GM20000 (cell line): ENCODE measurements around the gene KCNJ1.

Source experiments
- DNase-seq: peaks from one replicate; pipeline ENCODE4 v3.0.0; 2012; ENCODE audit warnings: low spot score
- TF ChIP-seq, protein P1 (sequence below): IDR thresholded peaks from 2 replicates; pipeline ENCODE4 v1.5.1; 2012; ENCODE audit warnings: mild to moderate bottlenecking, control low read depth; ENCODE audit errors: extremely low read depth, missing control alignments

The KCNJ1 gene

GRCh38 chr11:128821556-128821955 lies 45.5 kb downstream of the KCNJ1 start:
- DNase-seq = no peak
- TF ChIP-seq, protein P1, sequence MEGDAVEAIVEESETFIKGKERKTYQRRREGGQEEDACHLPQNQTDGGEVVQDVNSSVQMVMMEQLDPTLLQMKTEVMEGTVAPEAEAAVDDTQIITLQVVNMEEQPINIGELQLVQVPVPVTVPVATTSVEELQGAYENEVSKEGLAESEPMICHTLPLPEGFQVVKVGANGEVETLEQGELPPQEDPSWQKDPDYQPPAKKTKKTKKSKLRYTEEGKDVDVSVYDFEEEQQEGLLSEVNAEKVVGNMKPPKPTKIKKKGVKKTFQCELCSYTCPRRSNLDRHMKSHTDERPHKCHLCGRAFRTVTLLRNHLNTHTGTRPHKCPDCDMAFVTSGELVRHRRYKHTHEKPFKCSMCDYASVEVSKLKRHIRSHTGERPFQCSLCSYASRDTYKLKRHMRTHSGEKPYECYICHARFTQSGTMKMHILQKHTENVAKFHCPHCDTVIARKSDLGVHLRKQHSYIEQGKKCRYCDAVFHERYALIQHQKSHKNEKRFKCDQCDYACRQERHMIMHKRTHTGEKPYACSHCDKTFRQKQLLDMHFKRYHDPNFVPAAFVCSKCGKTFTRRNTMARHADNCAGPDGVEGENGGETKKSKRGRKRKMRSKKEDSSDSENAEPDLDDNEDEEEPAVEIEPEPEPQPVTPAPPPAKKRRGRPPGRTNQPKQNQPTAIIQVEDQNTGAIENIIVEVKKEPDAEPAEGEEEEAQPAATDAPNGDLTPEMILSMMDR = no peak

GRCh38 chr11:128819198-128819597 lies 47.9 kb downstream of the KCNJ1 start:
- no peak for DNase-seq
- TF ChIP-seq, protein P1 = no peak

GRCh38 chr11:128814856-128815705 lies 52.0 kb downstream of the KCNJ1 start:
- TF ChIP-seq, protein P1 = no peak
- DNase-seq = no peak

- no peak for DNase-seq
- TF ChIP-seq, protein P1 = no peak
These were observed 53.4 kb downstream of the KCNJ1 start for GRCh38 chr11:128813729-128814128.

DNA sequence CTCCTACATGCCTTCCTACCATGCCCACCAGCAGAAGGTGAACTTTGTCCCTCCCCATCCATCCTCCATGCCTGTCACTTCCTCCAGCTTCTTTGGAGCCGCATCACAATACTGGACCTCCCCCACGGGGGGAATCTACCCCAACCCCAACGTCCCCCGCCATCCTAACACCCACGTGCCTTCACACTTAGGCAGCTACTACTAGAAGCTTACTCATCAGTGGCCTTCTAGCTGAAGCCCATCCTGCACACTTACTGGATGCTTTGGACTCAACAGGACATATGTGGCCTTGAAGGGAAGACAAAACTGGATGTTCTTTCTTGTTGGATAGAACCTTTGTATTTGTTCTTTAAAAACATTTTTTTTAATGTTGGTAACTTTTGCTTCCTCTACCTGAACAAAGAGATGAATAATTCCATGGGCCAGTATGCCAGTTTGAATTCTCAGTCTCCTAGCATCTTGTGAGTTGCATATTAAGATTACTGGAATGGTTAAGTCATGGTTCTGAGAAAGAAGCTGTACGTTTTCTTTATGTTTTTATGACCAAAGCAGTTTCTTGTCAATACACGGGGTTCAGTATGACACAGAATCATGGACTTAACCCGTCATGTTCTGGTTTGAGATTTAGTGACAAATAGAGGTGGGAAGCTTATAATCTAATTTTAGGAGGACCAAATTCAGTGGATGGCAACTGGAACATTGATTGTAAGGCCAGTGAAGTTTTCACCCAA lies 56.1 kb downstream of the KCNJ1 start:
- DNase-seq = no peak
- TF ChIP-seq, protein P1 = no peak

DNA sequence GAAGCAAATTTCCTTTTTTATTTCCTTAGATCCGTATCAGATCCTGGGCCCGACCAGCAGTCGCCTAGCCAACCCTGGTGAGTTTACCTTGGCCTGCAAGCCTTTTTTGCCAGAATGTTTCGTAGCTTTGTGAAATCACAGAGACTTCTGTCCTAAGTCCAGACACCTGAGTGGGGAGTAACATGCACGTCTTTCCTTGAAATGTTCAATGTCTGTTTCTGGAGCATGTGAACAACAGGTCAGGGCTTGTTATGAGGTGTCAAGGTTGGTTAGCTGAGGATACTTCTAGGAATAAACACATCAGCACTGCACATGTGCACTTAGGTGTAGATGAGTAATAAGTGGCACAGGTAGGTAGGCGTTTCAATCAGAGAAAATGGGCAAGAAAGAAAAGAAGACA lies 58.0 kb downstream of the KCNJ1 start:
- TF ChIP-seq, protein P1 = no peak
- no peak for DNase-seq

DNA sequence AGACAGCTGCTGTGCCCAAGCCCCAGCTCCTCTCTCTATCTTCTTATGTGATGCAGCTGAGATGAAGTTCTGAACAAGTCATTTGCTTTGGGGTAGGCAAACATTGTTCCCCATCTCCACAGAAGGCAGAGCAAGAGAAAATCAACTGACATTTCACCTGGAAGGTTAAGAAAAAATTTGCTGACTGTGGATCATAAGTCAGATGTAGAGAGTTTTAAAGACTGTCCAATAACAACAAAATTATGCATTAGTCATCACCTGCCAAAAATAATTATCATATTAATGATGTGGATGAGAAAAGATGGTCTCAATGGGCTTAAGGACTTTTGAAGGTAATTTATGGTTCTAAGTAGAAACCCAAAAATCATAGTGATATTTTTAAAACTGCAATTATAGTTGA lies 59.2 kb downstream of the KCNJ1 start:
- TF ChIP-seq, protein P1 = no peak
- no peak for DNase-seq
